Lower lobe of right lung (tissue), 2 donors: ENCODE data around the gene SLC7A5. TPM values are rescaled to one million over a fixed set of nuclear protein-coding genes. Genes with fewer than 3 reads are reported as not detected.

Experiments
- ATAC-seq, 2 donors: fragments of 200-7000 bp; cut with Tn5 transposase; one replicate each; pipeline ENCODE4 v1.9.1; 2020 to 2022; ENCODE audit warnings: mild to moderate bottlenecking in 2 of 2, moderate library complexity in 2 of 2
- DNase-seq: peaks from one replicate; pipeline ENCODE4 v3.0.0-alpha.2; 2020
- H3K27ac ChIP-seq: fragments of 200-600 bp; one replicate; pipeline ENCODE4 v1.8.0; 2022
- H3K27me3 ChIP-seq: fragments of 200-600 bp; one replicate; pipeline ENCODE4 v1.8.0; 2022; ENCODE audit warnings: low read depth
- H3K36me3 ChIP-seq: fragments of 200-600 bp; one replicate; pipeline ENCODE4 v1.8.0; 2022; ENCODE audit warnings: mild to moderate bottlenecking
- H3K4me1 ChIP-seq: fragments of 200-600 bp; one replicate; pipeline ENCODE4 v1.8.0; 2022
- H3K4me3 ChIP-seq: fragments of 200-600 bp; one replicate; pipeline ENCODE4 v1.8.0; 2022; ENCODE audit warnings: mild to moderate bottlenecking
- H3K9me3 ChIP-seq: fragments of 200-600 bp; one replicate; pipeline ENCODE4 v1.8.0; 2022
- intact Hi-C: fragments of 100-400 bp; cut with DNase I; formaldehyde crosslinking; loops from one replicate; pipeline ENCODE4 v1.11.0; 2022
- total RNA-seq: library from RNA; stranded (reverse); fragmentation: NEBNext Ultra II Directional; extraction: Animal tissue kit (Norgen Biotek cat#: 25700); gene quantifications from one replicate; pipeline ENCODE4 v1.2.1, GENCODE V29; 2021
- TF ChIP-seq, protein P1 (sequence below): fragments of 200-600 bp; IDR thresholded peaks from one replicate; pipeline ENCODE4 v1.8.0; 2022; ENCODE audit warnings: antibody characterized with exemption, mild to moderate bottlenecking
- donor health status: DM: no; HTN: yes; CAD: no; lungs with severe emphysema.

Gene SLC7A5
- total RNA-seq, 1 donor from 2014 or later: 10.7 TPM

DNA sequence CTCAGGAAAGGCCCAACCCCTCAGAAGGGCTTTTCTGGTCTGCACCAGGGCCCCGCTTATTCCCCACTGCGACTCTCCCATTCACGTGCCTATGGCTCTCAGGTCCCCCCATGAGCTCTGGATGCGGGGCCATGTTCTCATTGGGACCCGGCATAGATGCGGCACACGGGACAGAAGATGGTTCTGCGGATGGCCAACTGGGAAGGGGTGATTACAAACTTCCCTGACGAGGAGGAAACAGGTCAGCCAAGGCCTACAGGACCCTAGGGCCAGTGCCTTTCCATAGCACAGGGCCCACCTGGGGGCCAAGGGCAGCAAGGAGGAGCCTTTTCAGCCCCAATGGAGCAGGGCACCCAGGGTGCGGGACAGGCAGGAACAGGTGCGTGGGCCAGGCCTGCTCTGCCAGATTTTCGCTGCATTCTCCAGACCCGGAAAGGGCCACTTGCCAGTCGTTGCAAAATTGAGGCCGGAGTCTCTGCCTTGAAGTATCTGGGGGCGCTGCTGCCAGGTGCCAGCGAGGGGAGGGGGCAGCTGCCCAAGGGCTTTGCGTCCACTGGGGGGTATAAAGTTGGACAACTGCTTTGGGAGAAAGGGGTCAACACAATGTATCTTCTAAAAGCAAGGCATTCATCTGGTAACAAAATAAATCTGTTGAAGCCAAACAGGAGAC lies 20.5 kb downstream of the SLC7A5 start:
- intact Hi-C loops: no loop called here
- ATAC-seq: no peak
- DNase-seq: no peak
- H3K9me3 ChIP-seq: no peaks in the 10 kb centered on the region
- H3K27ac ChIP-seq: no peak overlapping the region
- TF ChIP-seq, protein P1, sequence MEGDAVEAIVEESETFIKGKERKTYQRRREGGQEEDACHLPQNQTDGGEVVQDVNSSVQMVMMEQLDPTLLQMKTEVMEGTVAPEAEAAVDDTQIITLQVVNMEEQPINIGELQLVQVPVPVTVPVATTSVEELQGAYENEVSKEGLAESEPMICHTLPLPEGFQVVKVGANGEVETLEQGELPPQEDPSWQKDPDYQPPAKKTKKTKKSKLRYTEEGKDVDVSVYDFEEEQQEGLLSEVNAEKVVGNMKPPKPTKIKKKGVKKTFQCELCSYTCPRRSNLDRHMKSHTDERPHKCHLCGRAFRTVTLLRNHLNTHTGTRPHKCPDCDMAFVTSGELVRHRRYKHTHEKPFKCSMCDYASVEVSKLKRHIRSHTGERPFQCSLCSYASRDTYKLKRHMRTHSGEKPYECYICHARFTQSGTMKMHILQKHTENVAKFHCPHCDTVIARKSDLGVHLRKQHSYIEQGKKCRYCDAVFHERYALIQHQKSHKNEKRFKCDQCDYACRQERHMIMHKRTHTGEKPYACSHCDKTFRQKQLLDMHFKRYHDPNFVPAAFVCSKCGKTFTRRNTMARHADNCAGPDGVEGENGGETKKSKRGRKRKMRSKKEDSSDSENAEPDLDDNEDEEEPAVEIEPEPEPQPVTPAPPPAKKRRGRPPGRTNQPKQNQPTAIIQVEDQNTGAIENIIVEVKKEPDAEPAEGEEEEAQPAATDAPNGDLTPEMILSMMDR: no peak
- peaks cover 12% of the 10 kb centered on the region for H3K36me3 ChIP-seq
- H3K27me3 ChIP-seq: peaks cover 5% of the 10 kb centered on the region
- H3K4me1 ChIP-seq: peaks cover 35% of the 10 kb centered on the region
- H3K4me3 ChIP-seq: no peak overlapping the region

GRCh38 chr16:87847785-87848675 lies 21.3 kb downstream of the SLC7A5 start:
- H3K9me3 ChIP-seq: no peaks in the 10 kb centered on the region
- H3K27me3 ChIP-seq: peaks cover 5% of the 10 kb centered on the region
- H3K4me3 ChIP-seq: no peak overlapping the region
- H3K27ac ChIP-seq: no peak overlapping the region
- TF ChIP-seq, protein P1: no peak
- peaks cover 12% of the 10 kb centered on the region for H3K36me3 ChIP-seq
- no peak for DNase-seq
- H3K4me1 ChIP-seq: peaks cover 27% of the 10 kb centered on the region
- no peak for ATAC-seq
- intact Hi-C loops: no loop called here

DNA sequence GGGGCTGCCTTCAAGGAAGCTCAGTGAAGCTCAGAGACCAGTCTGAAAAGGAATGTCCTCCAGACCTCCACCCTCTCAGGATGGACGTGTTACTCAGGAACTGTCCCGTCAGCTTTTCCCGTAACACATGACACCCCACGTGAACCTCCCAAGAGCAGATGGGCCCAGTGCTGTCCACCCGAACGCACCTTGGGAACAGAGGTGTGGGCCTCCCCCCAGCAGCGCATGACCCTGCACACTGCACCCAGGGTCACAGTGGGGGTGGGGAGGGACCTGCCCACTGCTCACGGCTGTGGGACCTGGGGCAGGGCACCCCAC lies 21.9 kb downstream of the SLC7A5 start:
- ATAC-seq (no peak), DNase-seq (no peak)
- H3K9me3 ChIP-seq: no peaks in the 10 kb centered on the region
- H3K36me3 ChIP-seq: peaks cover 12% of the 10 kb centered on the region
- intact Hi-C loops: no loop called here
- TF ChIP-seq, protein P1: no peak
- H3K27me3 ChIP-seq: peaks cover 5% of the 10 kb centered on the region
- H3K4me3 ChIP-seq: no peak overlapping the region
- peaks cover 23% of the 10 kb centered on the region for H3K4me1 ChIP-seq
- H3K27ac ChIP-seq: no peak overlapping the region

DNA sequence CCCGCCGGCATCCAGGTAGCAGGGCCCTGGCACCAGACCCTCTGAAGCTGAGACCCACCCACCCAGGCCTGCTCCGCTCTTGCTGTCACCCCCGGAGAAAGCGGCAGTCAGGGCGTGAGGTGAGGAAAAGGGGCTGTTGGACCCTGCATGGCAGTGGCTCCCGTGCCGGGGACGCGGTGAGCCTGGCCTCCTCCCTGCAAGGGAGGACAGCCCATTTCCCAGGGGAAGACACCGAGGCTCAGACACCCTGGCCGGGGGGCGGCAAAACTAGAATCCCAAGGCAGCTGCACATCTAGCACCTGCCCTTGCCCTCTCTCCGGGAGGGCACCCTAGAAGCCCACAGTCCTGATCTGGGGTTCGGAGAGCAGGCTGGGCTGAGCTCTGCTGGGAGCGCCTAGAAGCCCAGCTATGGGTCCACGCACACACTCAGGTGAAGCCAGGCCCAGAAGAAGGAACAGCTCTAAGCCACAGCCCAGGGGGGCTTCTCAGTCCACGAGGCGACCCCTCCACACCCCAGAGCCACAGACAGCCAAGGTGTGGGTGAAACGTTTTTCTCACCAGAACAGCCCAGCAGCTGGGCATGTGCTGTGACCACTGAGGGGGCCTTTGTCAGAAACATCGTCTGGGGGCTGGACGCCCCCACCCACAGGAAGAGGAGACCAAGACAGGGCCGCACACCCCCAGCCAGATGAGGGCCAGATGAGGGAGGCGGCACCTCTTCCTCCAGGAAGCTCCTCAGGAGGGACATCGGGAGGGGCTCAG lies 22.4 kb downstream of the SLC7A5 start:
- peaks cover 12% of the 10 kb centered on the region for H3K36me3 ChIP-seq
- no peak overlapping the region for H3K27ac ChIP-seq

More for the DNA sequence above, 22.4 kb downstream of the SLC7A5 start:
- no peak for DNase-seq
- Histone ChIP-seq H3K9me3 (no peaks in the 10 kb centered on the region), H3K4me1 (peaks cover 19% of the 10 kb centered on the region), H3K4me3 (no peak overlapping the region), H3K27me3 (peaks cover 5% of the 10 kb centered on the region)
- no peak for ATAC-seq
- intact Hi-C loops: no loop called here
- TF ChIP-seq, protein P1: no peak
